Measurements from ENCODE around the gene SPIN2A. TPM values are rescaled to one million over a fixed set of nuclear protein-coding genes. Genes with fewer than 3 reads are reported as not detected.
"Not testable (repeated sequence)": the region's sequence is repeated elsewhere in the genome, so short reads cannot be mapped to it uniquely, and the experiment has no call there.

Gene SPIN2A
- total and polyA plus RNA-seq, 10 donors, result 0.39 to 1.7 (median 0.64) TPM; not detected in 1

DNA sequence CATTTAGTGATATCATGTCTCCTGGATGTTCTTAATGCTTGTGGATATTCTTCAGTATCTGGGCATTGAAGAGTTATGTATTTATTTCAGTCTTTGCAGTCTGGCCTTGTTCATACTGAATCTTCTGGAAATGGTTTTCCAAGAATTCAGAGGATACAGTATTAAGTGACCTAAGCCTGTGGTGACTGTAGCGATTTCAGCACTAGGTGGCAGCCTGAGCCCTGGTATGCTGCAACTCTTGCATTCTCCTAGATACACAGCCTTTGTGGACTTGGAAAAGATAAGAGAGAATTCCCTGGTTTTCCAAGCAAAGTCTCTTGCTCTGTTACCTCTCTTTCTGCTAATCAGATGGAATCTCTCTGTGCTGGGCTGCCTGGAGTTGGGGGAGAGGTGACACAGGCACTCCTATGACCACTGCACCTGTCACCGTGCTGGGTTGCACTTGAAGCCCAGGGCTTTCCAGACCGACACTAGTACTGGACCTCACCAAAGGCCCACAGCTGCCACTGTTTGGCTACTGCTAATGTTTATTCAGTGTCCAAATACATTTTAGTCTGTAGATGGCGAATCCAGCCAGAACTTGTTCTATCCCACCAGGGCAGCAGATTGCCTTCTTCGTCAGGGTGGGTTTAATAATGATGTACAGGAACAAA is 19.3 kb upstream of the SPIN2A start:
- no peak for TF ChIP-seq POLR2A (IDR thresholded peaks at IDR 0.05)
- no peak for TF ChIP-seq POLR2AphosphoS5 (IDR thresholded peaks at IDR 0.05)
- TF ChIP-seq, protein P1, sequence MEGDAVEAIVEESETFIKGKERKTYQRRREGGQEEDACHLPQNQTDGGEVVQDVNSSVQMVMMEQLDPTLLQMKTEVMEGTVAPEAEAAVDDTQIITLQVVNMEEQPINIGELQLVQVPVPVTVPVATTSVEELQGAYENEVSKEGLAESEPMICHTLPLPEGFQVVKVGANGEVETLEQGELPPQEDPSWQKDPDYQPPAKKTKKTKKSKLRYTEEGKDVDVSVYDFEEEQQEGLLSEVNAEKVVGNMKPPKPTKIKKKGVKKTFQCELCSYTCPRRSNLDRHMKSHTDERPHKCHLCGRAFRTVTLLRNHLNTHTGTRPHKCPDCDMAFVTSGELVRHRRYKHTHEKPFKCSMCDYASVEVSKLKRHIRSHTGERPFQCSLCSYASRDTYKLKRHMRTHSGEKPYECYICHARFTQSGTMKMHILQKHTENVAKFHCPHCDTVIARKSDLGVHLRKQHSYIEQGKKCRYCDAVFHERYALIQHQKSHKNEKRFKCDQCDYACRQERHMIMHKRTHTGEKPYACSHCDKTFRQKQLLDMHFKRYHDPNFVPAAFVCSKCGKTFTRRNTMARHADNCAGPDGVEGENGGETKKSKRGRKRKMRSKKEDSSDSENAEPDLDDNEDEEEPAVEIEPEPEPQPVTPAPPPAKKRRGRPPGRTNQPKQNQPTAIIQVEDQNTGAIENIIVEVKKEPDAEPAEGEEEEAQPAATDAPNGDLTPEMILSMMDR (IDR thresholded peaks at IDR 0.05 in 8 of 11, conservative IDR thresholded peaks at IDR 0.05 in 3 of 11), result no peak
- DNase-seq, result no peak
- Histone ChIP-seq H3K4me3 (no peak overlapping the region), H3K4me1 (no peaks in the 10 kb centered on the region), H3K36me3 (no peaks in the 10 kb centered on the region), H3K27me3 (replicated peaks in 1 of 7) (no peaks in the 10 kb centered on the region), H3K9me3 (peaks cover 0 to 47% (median 12%) of the 10 kb centered on the region in 8 donors), H3K27ac (no peak overlapping the region)
- 65 to 100% (median 88%) methylated on average over 5 of the region's 5 CpGs for WGBS, 5 donors
- intact Hi-C loops (cut with DNase I; ENCODE audit: low total_unique reads), result no loop called here

DNA sequence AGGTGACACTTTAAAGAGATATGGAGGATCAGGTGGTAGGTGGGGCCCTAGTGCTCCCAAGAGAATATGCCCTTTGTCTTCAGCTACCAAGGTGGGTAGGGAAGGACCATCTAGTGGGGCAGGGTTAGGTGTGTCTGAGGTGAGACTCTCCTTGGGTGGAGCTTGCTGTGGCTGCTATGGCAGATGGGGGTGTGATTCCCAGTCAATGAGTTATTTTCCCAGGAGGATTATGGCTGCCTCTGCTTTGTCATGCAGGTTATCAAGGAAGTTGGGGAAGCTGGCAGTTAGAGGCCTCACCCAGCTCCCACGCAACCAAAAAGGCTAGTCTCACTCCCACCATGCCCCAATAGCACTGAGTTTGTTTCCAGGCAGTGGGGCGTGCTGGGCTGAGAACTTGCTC is 18.0 kb upstream of the SPIN2A start:
- 59 to 100% (median 91%) methylated on average over 2 of the region's 2 CpGs for WGBS, 5 donors
- intact Hi-C loops (cut with DNase I; ENCODE audit: low total_unique reads), result no loop called here
- H3K4me3 ChIP-seq, result no peak overlapping the region
- H3K9me3 ChIP-seq, result peaks cover 0 to 46% (median 12%) of the 10 kb centered on the region in 8 donors
- H3K36me3 ChIP-seq, result no peaks in the 10 kb centered on the region
- H3K4me1 ChIP-seq, result no peaks in the 10 kb centered on the region
- TF ChIP-seq, protein P1 (IDR thresholded peaks at IDR 0.05 in 8 of 11, conservative IDR thresholded peaks at IDR 0.05 in 3 of 11), result no peak
- no peak for TF ChIP-seq POLR2AphosphoS5 (IDR thresholded peaks at IDR 0.05)
- TF ChIP-seq POLR2A (IDR thresholded peaks at IDR 0.05), result no peak
- no peaks in the 10 kb centered on the region for H3K27me3 ChIP-seq (replicated peaks in 1 of 7)
- no peak overlapping the region for H3K27ac ChIP-seq
- DNase-seq, result no peak

DNA sequence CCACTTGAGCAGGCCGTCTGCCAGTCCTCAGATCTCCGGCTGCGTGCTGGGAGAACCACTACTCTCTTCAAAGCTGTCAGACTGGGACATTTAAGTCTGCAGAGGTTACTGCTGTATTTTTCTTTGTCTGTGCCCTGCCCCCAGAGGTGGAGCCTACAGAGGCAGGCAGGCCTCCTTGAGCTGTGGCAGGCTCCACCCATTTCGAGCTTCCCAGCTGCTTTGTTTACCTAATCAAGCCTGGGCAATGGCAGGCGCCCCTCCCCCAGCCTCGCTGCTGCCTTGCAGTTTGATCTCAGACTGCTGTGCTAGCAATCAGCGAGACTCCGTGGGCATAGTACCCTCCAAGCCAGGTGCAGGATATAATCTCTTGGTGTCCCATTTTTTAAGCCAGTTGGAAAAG is 15.0 kb upstream of the SPIN2A start:
- H3K4me3 ChIP-seq; H3K36me3 ChIP-seq; H3K4me1 ChIP-seq; H3K27me3 ChIP-seq (replicated peaks in 1 of 7); H3K27ac ChIP-seq; intact Hi-C loops (cut with DNase I; ENCODE audit: low total_unique reads); DNase-seq: not testable (repeated sequence)
- 81 to 100% (median 84%) methylated on average over 2 to 8 of the region's 8 CpGs for WGBS, 5 donors
- H3K9me3 ChIP-seq, result peaks cover 0 to 44% (median 12%) of the 10 kb centered on the region in 8 donors

DNA sequence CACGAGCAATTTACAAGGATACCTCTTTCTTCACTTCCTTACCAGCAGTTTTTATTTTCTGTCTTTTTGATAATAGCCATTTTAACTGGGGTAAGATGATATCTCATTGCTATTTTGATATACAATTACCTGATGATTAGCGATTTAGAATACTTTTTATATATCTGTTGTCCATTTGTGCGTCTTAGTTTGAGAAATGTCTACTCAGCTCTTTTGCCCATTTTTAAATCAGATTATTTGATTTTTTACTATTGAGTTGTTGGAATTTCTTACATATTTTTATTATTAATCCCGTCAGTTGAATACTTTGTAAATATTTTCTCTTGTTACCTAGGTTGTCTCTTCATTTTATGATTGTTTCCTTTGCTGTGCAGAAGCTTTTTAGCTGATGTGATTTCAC is 1.5 kb upstream of the SPIN2A start:
- TF ChIP-seq POLR2A (IDR thresholded peaks at IDR 0.05), result no peak
- no peak for TF ChIP-seq POLR2AphosphoS5 (IDR thresholded peaks at IDR 0.05)
- TF ChIP-seq, protein P1 (IDR thresholded peaks at IDR 0.05 in 8 of 11, conservative IDR thresholded peaks at IDR 0.05 in 3 of 11), result no peak
- Histone ChIP-seq H3K36me3 (no peaks in the 10 kb centered on the region), H3K27me3 (replicated peaks in 1 of 7) (no peaks in the 10 kb centered on the region), H3K9me3 (no peaks in the 10 kb centered on the region), H3K4me1 (no peaks in the 10 kb centered on the region), H3K4me3 (no peak overlapping the region), H3K27ac (no peak overlapping the region)
- 70 to 97% (median 90%) methylated on average over 4 of the region's 4 CpGs for WGBS, 5 donors
- intact Hi-C loops (cut with DNase I; ENCODE audit: low total_unique reads), result no loop called here
- no peak for DNase-seq
